Gastrocnemius medialis (tissue), 4 donors: Measurements from ENCODE around the gene SLC6A19. TPM values are rescaled to one million over a fixed set of nuclear protein-coding genes. Genes with fewer than 3 reads are reported as not detected.

Experiments
- ATAC-seq, 2 donors: fragments of 150-250 bp; one replicate each; pipeline ENCODE4 v1.9.1; 2016
- DNase-seq, 2 donors: peaks; one replicate each; pipeline ENCODE4 v3.0.0-alpha.2; 2019
- H3K27ac ChIP-seq, 4 donors: fragments of 200-600 bp; sonication (generic); 1 replicate in 1 of 4; 2 replicates in 3 of 4; pipeline ENCODE4 v1.5.1; 2016 to 2018; ENCODE audit warnings: mild to moderate bottlenecking in 2 of 4, moderate library complexity in 1 of 4
- H3K27me3 ChIP-seq, 3 donors: fragments of 200-600 bp; sonication (generic) in 2 of 3; 1 replicate in 1 of 3; 2 replicates in 2 of 3; pipeline versions ENCODE4 v1.5.1 to v1.6.0; 2016 to 2019; ENCODE audit warnings: mild to moderate bottlenecking in 1 of 3, moderate library complexity in 1 of 3
- H3K36me3 ChIP-seq, 2 donors: fragments of 200-600 bp; sonication (generic) in 1 of 2; one replicate each; pipeline ENCODE4 v1.5.1; 2017 to 2018
- H3K4me1 ChIP-seq, 2 donors: fragments of 200-600 bp; sonication (generic) in 1 of 2; one replicate each; pipeline ENCODE4 v1.5.1; 2016 to 2017; ENCODE audit warnings: mild to moderate bottlenecking in 2 of 2
- H3K4me3 ChIP-seq, 4 donors: fragments of 200-600 bp; sonication (generic) in 3 of 4; 1 replicate in 1 of 4; 2 replicates in 3 of 4; pipeline ENCODE4 v1.5.1; 2016 to 2019; ENCODE audit warnings: mild to moderate bottlenecking in 2 of 4
- H3K9me3 ChIP-seq, 3 donors: fragments of 200-600 bp; sonication (generic) in 2 of 3; 1 replicate in 1 of 3; 2 replicates in 2 of 3; pipeline ENCODE4 v1.5.1; 2016 to 2019
- CTCF ChIP-seq, 5 experiments: fragments of 450-650 bp in 3 of 5; fragments of 200-600 bp in 2 of 5; sonication (generic) in 2 of 5; IDR thresholded peaks in 4 of 5; conservative IDR thresholded peaks in 1 of 5; 1 replicate in 4 of 5; 2 replicates in 1 of 5; pipeline ENCODE4 v1.5.1; 2016 to 2019; ENCODE audit warnings: antibody characterized with exemption in 5 of 5, mild to moderate bottlenecking in 3 of 5, moderate library complexity in 3 of 5
- POLR2A ChIP-seq, 2 donors: fragments of 450-650 bp; IDR thresholded peaks; one replicate each; pipeline ENCODE4 v1.6.1; 2017; ENCODE audit warnings: antibody characterized with exemption in 2 of 2, mild to moderate bottlenecking in 2 of 2, moderate library complexity in 2 of 2
- in situ Hi-C, 4 donors: fragments of 200-750 bp; cut with MboI; loops; one replicate each; pipeline versions ENCODE4 v1.15.0 to v1.8.0; 2017; ENCODE audit warnings: low sequenced_read_pairs in 4 of 4
- intact Hi-C: fragments of 100-400 bp; cut with DNase I; formaldehyde crosslinking; loops from one replicate; pipeline ENCODE4 v1.15.1; 2023; ENCODE audit warnings: low total_unique reads
- total RNA-seq, 4 donors: library from RNA; depleted of rRNA; stranded (reverse); fragments of >200 nt; gene quantifications; one replicate each; pipeline versions ENCODE4 v1.1.0 to v1.2.3, GENCODE V29; 2016

SLC6A19 gene
- total RNA-seq, 4 donors from 2014 or later, result 0.05 TPM; not detected in 3

DNA sequence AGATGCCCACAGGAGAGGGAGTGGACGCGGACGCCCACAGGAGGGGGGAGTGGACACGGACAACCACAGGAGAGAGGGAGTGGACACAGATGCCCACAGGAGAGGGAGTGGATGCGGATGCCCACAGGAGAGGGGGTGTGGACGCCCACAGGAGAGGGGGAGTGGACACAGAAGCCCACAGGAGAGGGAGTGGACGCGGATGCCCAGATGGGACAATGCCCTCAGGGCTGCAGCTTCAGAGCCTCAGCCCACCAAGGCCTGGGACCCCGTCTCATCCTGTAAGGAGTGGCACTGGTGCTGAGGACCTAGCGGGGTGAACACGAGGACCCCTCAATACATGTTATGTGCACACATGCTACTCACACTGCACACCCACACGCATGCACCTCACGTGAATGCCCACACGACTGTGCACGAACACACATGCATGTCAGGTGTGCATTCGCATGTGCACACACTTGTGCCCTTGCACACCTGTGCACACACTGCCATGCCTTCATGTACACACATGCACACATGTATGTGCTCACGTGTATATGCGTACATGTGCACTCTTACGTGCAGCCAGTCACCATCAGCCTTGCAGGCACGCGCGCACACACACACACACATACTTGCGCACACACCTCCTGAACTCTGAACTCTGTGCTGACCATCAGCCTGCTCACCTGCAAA lies 58.5 kb downstream of the SLC6A19 start:
- no peak overlapping the region for H3K27ac ChIP-seq
- TF ChIP-seq CTCF (IDR thresholded peaks at IDR 0.05 in 4 of 5, conservative IDR thresholded peaks at IDR 0.05 in 1 of 5) (no peak), POLR2A (IDR thresholded peaks at IDR 0.05) (no peak)
- no peaks in the 10 kb centered on the region for H3K4me1 ChIP-seq
- no peaks in the 10 kb centered on the region for H3K36me3 ChIP-seq
- ATAC-seq (no peak), DNase-seq (no peak)
- no peaks in the 10 kb centered on the region for H3K9me3 ChIP-seq
- intact Hi-C loops (no loop called here), in situ Hi-C loops (no loop called here)
- no peak overlapping the region for H3K4me3 ChIP-seq
- H3K27me3 ChIP-seq, result peaks cover 0 to 3% (median 2%) of the 10 kb centered on the region in 3 donors

- no peak for DNase-seq
- H3K4me1 ChIP-seq, result no peaks in the 10 kb centered on the region
- no peak for ATAC-seq
- H3K9me3 ChIP-seq, result no peaks in the 10 kb centered on the region
- H3K27me3 ChIP-seq, result peaks cover 0 to 1% (median 0%) of the 10 kb centered on the region in 3 donors
- H3K4me3 ChIP-seq, result no peak overlapping the region
- H3K36me3 ChIP-seq, result no peaks in the 10 kb centered on the region
- intact Hi-C loops, result no loop called here
- no peak overlapping the region for H3K27ac ChIP-seq
- TF ChIP-seq POLR2A (IDR thresholded peaks at IDR 0.05) (no peak), CTCF (IDR thresholded peaks at IDR 0.05 in 4 of 5, conservative IDR thresholded peaks at IDR 0.05 in 1 of 5) (no peak)
- in situ Hi-C loops, result no loop called here
Measured at GRCh38 chr5:1261643-1262042, 60.2 kb downstream of the SLC6A19 start.

- Histone ChIP-seq H3K27ac (no peak overlapping the region), H3K4me1 (no peaks in the 10 kb centered on the region), H3K27me3 (no peaks in the 10 kb centered on the region), H3K4me3 (no peak overlapping the region), H3K9me3 (no peaks in the 10 kb centered on the region), H3K36me3 (no peaks in the 10 kb centered on the region)
- no peak for ATAC-seq
- TF ChIP-seq POLR2A (IDR thresholded peaks at IDR 0.05) (no peak), CTCF (IDR thresholded peaks at IDR 0.05 in 4 of 5, conservative IDR thresholded peaks at IDR 0.05 in 1 of 5) (no peak)
- no peak for DNase-seq
- intact Hi-C loops, result no loop called here
- in situ Hi-C loops, result no loop called here
Measured at GRCh38 chr5:1262381-1262780, 61.0 kb downstream of the SLC6A19 start.

DNA sequence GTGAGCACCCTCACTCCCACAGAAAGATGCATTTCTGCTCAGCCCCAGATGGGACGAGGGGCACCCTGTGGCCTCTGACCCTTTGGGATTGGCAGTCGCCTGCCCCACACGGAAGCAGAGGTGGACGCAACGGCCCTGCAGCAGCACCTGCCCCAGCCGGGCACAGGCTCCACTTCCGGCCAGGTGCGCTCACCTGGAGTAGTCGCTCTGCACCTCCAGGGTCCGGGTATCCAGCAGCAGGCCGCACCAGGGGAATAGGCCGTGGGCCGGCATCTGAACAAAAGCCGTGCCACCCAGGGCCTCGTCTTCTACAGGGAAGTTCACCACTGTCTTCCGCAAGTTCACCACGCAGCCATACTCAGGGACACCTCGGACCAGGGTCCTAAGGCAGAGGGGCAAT lies 62.8 kb downstream of the SLC6A19 start:
- no peaks in the 10 kb centered on the region for H3K27me3 ChIP-seq
- intact Hi-C loops, result no loop called here
- H3K4me3 ChIP-seq, result no peak overlapping the region
- H3K36me3 ChIP-seq, result no peaks in the 10 kb centered on the region
- ATAC-seq (no peak), DNase-seq (no peak)
- no peaks in the 10 kb centered on the region for H3K9me3 ChIP-seq
- no peak overlapping the region for H3K27ac ChIP-seq
- no peaks in the 10 kb centered on the region for H3K4me1 ChIP-seq
- in situ Hi-C loops, result no loop called here
- TF ChIP-seq CTCF (IDR thresholded peaks at IDR 0.05 in 4 of 5, conservative IDR thresholded peaks at IDR 0.05 in 1 of 5) (no peak), POLR2A (IDR thresholded peaks at IDR 0.05) (no peak)

DNA sequence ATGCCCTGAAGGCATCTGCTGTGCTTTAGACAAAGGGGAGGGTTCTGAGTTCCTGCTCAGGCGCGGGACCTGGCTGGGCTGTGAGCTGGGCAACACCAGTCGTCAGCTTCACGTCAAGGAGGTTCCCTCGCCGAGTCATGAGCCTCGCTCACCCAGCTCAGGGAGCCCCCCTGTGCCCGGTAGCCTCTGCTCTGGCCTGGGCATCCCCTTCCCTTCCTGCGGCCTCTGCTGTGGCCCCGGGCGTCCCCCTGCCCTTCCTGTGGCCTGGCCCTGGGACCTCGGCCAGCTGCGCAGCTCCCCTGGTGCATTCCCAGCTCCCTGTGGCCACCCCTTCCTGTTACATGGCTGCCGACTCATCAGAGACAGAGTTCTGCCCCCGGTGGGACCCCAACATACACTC lies 63.6 kb downstream of the SLC6A19 start:
- intact Hi-C loops, result no loop called here
- in situ Hi-C loops, result no loop called here
- ATAC-seq (no peak), DNase-seq (no peak)
- no peaks in the 10 kb centered on the region for H3K4me1 ChIP-seq
- TF ChIP-seq POLR2A (IDR thresholded peaks at IDR 0.05) (no peak), CTCF (IDR thresholded peaks at IDR 0.05 in 4 of 5, conservative IDR thresholded peaks at IDR 0.05 in 1 of 5) (no peak)
- H3K27ac ChIP-seq, result no peak overlapping the region
- no peaks in the 10 kb centered on the region for H3K9me3 ChIP-seq
- no peaks in the 10 kb centered on the region for H3K36me3 ChIP-seq
- H3K4me3 ChIP-seq, result no peak overlapping the region
- H3K27me3 ChIP-seq, result no peaks in the 10 kb centered on the region
